ENCODE measurements around the gene ZNF281. TPM values are rescaled to one million over a fixed set of nuclear protein-coding genes. Genes with fewer than 3 reads are reported as not detected.
"Not testable (repeated sequence)": the region's sequence is repeated elsewhere in the genome, so short reads cannot be mapped to it uniquely, and the experiment has no call there.

Gene ZNF281
- total RNA-seq, 2 experiments from 2014 or later = 17.9 to 18.5 TPM

DNA sequence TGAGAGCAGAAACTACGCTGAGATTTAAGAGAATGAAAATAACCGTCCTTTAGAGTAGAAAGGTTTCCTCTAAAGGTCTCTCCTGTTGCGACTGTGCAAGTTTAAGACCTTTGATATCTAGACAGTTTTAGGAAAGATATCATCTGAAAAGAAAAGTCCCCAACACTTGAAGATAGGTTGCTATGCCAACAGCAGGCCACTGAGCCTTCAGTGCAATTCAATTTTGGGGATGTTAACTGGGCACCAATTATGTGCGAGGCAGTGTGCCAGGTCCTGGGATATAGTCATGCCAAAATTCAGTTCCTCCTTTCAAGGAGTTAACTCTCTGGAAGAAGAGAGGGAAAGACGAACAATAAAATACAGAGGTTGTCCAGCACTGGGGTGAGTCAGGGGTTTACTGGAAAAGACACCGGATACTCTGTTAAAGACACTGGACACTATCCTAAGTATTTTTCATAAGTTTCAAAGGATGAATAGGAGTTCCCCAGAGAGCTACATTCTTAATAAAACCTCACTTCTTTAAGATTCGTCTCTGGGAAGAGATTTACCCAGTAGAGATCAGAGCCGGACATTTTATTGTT, 25.5 kb upstream of the ZNF281 start:
- CTCF ChIA-PET = no interaction called here
- POLR2A ChIA-PET = no interaction called here

- CTCF ChIA-PET = no interaction called here
- POLR2A ChIA-PET = no interaction called here
Observed at GRCh38 chr1:200433586-200433985, 23.8 kb upstream of the ZNF281 start.

DNA sequence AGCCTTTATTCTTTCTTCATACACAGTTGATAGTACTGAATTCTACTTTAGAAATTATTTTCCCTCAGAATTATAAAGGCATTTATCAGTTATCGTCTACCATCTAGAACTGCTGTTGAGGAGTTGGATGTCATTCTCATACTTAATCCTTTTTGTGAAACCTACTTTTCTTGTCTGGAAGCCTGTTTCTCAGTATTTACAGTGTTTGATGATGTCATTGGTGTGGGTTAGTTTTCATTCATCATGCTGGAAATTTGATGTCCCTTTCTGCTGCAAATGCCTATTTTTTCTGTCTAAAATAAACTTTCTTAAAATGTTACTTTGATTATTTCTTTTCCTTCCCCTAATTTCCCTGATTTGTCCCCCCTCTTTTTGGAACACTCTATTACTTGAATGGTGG, 22.8 kb upstream of the ZNF281 start:
- ChIA-PET POLR2A (no interaction called here), CTCF (no interaction called here)

DNA sequence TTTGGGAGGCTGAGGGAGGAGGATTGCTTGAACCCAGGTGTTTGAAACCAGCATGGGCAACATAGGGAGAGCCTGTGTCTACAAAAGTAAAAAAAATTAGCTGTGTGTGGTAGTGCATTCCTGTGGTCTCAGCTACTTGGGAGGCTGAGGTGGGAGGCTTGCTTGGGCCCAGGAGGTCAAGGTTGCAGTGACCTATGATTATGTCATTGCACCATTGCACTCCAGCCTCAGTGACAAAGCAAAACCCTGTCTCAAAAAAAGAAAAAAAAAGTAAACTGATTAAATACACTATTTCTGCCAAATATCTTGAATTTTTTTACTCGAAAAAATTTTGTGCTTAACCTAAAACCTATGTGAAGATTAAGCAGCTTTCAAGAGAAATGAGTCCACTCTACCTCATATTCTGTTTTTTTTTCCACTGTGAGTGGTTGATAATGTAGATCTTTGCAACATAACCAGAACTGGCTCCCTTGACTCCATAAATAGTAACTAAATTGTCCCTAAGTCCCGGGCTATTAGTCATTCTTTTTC, 19.4 kb upstream of the ZNF281 start:
- ChIA-PET CTCF (no interaction called here), POLR2A (no interaction called here)

DNA sequence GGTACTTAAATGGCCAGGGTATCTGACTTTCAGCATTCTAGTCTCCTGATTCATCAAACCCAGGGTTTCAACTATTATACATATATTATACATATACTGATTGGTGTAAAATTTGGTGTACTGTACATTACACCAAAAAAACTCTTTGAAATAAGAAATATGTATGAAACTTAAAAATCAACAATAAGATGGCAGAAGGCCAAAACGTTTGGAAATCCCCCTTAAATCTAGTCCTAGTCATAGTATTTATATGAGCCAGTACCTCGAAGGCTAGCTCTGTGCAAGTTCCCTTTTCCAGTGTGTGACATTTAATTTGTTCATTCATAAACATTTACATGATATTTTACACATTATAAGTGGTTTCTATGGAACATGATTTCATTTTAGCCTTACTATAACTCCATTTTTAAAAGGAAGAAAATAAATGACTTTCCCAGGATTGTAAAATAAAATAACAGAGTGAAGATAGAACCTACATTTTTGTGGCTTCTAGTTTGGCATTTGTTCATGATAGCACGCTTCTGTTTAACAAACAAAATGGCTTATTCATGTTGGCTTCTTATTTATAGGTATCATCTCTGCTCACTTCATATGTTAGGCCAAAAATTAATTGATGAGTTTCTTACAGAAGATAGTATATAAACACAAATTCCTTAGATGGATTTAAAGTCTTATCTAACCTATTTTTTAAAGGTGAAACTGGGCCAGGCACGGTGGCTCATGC, 18.8 kb upstream of the ZNF281 start:
- ChIA-PET POLR2A (no interaction called here), CTCF (no interaction called here)

GRCh38 chr1:200427744-200428143, 17.9 kb upstream of the ZNF281 start:
- ChIA-PET POLR2A (no interaction called here), CTCF (no interaction called here)

DNA sequence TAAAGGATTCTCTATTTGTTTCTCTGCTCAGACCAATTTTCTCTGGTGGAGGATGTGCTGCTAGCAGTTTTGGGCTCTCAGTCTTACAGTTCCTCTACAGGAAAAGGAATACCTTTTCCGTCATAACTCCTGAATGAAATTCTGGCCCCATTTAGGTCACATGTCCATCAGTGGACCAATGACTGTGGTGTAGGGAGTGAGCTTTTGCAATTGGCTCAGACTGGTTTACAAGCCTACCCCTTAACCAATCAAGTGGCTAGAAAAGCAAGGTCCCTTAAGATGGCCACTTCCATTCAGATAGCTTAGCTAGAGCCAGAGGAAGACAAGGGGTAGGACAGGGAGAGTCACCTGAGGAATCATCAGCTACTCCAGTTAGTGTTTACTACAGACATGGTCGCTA, 16.4 kb upstream of the ZNF281 start:
- CTCF ChIA-PET = no interaction called here
- POLR2A ChIA-PET = no interaction called here

DNA sequence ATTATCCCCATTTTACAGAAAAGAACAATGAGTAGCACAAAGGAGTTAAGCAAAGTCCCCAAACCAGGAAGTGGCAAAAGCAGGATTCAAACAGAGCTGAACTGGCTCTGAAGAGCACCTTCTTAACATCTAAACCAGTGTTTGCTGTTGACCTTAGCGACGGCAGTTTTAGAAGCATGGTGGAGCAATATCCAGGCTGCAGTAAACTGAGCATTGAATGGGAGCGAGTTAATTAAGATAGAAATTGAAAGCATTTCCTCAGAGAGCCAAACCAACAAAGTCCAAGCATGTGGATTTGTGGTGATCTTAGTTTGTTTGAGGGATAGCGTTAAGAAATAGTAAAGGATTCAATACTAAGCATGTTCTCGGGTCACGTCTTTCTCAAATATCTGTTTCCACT, 13.4 kb upstream of the ZNF281 start:
- POLR2A ChIA-PET = no interaction called here
- CTCF ChIA-PET = no interaction called here

DNA sequence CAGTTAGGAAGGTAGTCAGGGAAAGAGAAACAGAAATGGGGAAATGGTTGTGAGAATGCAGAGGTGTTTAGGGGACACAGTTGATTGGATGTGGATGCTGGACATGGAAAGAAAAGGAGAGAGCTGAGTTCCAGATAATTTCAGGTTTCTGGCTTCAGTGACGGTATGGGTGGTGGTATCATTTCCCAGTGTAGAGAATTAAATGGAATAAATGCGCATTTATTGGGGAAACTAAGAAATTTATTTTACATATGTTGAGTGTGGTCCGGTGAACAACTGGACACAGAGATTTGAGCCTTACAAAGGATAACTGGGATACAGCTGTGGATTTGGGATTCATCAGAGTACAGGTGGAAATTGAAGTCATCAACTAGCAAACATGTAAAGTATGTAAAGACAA, 12.4 kb upstream of the ZNF281 start:
- ChIA-PET POLR2A (no interaction called here), CTCF (no interaction called here)

DNA sequence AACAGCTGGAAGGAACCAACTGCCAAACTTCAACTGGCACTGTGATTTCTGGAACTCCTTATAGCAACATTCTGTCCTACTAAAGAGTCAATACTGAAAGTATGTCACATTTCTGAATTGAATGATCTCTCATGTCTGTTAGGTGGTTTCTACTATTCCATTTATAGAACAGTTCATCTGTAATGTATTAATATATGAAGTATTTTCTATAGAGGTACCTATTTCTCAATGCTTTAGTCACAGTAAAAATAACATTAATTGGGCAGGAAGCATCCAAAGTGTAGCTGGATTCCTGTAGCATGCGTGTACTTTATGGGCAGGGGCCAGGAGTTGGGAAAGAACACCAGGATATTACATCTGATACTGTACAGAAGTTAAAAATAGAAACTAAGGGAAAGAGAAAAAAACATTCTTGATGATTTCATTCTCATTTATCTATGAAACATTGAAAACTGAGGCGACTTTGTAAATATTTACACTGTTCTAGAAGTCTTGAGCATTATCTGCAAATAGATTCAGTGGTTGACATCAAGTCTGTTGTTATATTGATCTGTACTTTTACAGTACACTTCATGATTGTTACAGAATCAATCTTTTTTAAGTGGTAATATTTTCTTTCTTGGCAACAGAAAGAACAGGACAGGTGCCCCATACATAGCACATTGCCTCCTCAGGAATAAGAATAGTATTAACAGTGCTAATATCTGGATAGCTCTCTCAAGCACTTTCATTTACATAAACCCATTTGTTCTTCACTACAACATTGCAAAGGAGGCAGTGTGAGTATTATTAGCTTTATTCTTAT, 6.2 kb upstream of the ZNF281 start:
- CTCF ChIA-PET = interaction anchor here (0.6 to 0.7 kb wide), 2 partner anchors 144 to 348 kb away, joined by 3 read pairs; no protein-coding TSS in a partner anchor
- POLR2A ChIA-PET = no interaction called here

- ChIA-PET POLR2A (no interaction called here), CTCF (interaction anchor here (0.6 kb wide), 1 partner anchor 143 kb away, joined by 3 read pairs; no protein-coding TSS in a partner anchor)
Observed at GRCh38 chr1:200415227-200415626, 5.4 kb upstream of the ZNF281 start.

DNA sequence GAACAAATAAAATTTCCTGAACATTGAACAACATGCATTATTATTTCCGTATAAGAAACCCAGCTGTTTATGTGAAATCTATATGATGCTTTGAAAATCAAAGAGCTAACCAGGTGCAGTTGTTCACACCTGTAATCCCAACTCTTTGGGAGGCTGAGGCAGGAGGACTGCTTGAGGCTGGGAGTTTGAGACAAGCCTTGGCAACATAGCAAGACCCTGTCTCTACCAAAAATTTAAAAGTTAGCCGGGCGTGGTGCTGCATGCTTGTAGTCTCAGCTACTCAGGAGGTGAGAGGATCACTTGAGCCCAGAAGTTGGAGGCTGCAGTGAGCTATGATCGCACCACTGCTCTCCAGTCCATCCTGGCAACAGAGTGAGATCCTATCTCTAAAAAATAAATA, 4.8 kb upstream of the ZNF281 start:
- CTCF ChIA-PET = no interaction called here
- POLR2A ChIA-PET = no interaction called here

DNA sequence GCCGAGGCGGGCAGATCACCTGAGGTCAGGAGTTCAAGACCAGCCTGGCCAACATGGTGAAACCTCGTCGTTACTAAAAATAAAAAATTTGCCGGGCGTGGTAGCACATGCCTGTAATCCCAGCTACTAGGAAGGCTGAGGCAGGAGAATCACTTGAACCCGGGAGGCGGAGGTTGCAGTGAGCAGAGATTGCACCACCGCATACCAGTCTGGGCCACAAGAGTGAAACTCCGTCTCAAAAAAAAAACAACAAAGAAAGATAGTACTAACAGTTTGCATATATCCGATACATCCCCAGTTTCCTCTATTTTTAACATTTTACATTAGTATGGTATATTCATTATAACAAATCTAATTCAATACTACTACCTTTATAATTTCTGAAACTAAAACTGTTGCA, 3.9 kb upstream of the ZNF281 start:
- POLR2A ChIA-PET, CTCF ChIA-PET: not testable (repeated sequence)

- ChIA-PET CTCF (interaction anchor here (0.9 kb wide), 1 partner anchor 19 kb away, joined by 3 read pairs; no protein-coding TSS in a partner anchor), POLR2A (interaction anchor here (0.7 kb wide), 1 partner anchor 14 kb away, joined by 3 read pairs; no protein-coding TSS in a partner anchor)
Observed at GRCh38 chr1:200411406-200412257, 1.8 kb upstream of the ZNF281 start.

- ChIA-PET CTCF (no interaction called here), POLR2A (no interaction called here)
Observed at GRCh38 chr1:200410566-200410878, 686 bp upstream of the ZNF281 start.

DNA sequence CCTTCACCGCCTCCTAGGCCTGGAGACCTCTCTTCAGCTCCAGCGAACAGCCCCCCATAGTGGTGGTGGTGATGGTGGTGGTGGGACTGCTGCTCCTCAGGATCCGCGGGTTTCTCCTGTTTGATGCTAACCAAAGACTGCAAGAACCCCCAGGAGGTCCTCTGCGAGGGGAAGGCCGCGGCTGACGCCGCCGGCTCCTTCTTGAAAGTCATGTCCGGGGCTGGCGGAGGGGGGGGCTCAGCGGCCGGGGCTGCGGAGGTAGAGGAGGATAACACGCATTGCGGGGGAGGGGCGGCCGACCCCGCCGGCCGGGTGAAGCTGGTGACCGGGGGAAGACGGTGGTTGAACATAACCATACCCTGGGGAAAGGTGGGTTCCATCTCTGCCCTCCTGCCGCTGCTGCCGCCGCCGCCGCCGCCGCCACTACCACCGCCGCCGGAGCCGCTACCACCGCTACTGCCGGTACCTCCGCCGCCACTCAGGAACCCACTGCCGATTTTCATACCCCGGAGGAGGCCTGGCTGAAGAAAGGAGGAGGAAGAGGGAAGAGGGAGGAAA, 554 bp downstream of the ZNF281 start:
- CTCF ChIA-PET = no interaction called here

DNA sequence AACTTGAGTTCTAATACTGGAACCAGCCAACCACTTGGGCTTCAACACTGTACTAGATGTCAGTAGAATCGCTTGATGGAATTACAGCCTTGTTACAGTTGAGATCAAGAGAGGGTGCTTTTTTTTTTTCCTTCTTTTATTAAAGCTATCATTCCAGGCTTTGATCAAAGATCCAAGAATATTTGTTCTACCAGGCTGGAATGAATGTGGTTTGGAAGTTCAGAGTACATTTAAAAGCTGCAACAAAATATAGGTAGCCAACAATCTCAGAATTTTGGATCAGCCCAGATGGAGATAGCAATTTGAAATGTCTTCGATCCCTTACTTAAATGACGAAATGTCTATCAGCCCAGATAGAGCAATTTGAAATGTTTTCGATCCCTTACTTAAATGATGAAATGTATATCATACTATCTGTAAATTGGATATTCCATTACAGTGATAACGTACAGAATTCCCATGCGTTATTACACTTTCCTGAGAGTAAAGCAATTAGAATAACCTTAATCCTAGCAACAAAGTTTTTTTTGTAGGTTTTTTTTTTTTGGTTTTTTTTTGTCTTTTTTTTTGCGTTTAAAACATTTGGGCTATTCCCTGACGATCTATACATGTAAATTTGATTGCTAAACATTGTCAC, 3.6 kb downstream of the ZNF281 start:
- ChIA-PET POLR2A (no interaction called here), CTCF (interaction anchor here (1.0 kb wide), 1 partner anchor 33 kb away, joined by 3 read pairs; no protein-coding TSS in a partner anchor)

More for the DNA sequence above, 554 bp downstream of the ZNF281 start:
- POLR2A ChIA-PET = no interaction called here

DNA sequence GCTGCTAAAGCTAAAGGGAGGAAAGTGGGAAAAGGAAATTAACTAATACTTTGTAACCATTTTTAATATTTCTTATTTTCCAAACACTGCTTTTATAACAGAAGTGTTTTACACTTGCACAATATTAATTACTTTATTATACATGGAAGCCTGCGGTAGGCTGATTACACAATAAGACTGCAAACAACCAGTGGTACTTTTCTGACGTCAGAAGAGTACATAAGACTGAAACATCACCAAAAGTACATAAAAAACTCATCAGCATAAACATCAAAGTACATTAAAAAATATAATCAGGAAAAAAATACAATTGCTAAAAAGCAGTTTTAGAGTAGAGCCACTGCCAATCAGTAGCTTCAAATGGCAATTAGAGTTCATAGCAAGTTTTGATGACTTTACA, 4.6 kb downstream of the ZNF281 start:
- POLR2A ChIA-PET = interaction anchor here (0.6 kb wide), 1 partner anchor 20 kb away, joined by 6 read pairs; no protein-coding TSS in a partner anchor

DNA sequence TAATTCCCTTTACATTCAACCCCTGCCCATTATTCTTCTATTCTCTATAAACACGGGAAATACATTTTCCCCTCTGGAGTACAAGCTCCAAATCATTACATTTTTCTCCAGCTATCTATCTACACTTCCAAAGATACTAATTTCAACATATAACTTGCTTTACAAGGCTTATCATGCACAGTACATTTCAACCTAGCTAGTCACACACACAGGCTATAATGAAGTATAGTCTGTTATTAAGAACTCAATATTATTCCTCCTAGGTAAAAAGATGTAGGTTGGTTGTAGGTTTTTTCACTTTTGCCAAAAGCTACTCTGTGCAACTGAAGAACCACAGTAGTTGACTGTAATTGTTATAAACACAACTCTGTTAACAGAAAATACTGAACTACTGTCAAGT, 8.1 kb downstream of the ZNF281 start:
- ChIA-PET CTCF (no interaction called here), POLR2A (no interaction called here)

More for the DNA sequence above, 4.6 kb downstream of the ZNF281 start:
- CTCF ChIA-PET = no interaction called here
